Measurements from ENCODE around the gene SHC2.

Gene SHC2

GRCh38 chr19:397321-397720, 63.5 kb downstream of the SHC2 start:
- TF ChIP-seq GATA2 (IDR thresholded peaks at IDR 0.05; ENCODE audit: low read depth, low read length) (no peak), GATA3 (IDR thresholded peaks at IDR 0.05; ENCODE audit: low read depth, low read length) (no peak)

- TF ChIP-seq GATA2 (IDR thresholded peaks at IDR 0.05; ENCODE audit: low read depth, low read length) = no peak
- TF ChIP-seq GATA3 (IDR thresholded peaks at IDR 0.05; ENCODE audit: low read depth, low read length) = no peak
Observed at GRCh38 chr19:395467-395866, 65.4 kb downstream of the SHC2 start.

DNA sequence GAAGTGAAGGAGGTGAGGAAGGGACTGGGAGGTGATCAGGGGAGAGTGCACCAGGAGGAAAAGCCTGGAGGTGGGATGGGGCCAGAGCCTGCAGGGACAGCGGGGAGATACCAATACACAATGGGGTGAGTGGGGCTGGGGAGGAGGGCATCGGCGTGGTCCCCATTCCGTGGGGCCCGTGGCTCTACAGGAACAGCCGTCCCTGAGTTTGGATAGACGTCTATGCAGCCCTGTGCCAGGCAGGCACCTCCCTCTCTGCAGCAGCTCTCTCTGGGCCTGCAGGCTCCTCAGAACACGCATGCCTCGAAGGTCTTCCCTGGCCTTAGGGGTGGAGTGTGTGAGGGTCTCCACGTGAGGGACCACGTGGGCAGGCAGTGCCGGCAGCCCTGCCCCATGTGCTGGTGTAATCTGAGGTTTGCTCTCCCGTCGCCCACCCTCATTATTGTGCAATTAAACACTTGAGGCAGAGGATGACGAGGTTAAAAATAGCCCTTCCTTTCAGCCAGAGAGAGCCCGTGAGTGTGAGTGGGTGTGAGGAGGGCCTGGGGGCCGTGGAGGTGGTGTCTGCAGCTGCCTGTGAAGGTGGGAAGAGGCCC, 68.4 kb downstream of the SHC2 start:
- TF ChIP-seq GATA3 (IDR thresholded peaks at IDR 0.05; ENCODE audit: low read depth, low read length) (no peak), GATA2 (IDR thresholded peaks at IDR 0.05; ENCODE audit: low read depth, low read length) (no peak)

- TF ChIP-seq GATA2 (IDR thresholded peaks at IDR 0.05; ENCODE audit: low read depth, low read length) (no peak), GATA3 (IDR thresholded peaks at IDR 0.05; ENCODE audit: low read depth, low read length) (no peak)
Observed at GRCh38 chr19:391726-392374, 69.0 kb downstream of the SHC2 start.

DNA sequence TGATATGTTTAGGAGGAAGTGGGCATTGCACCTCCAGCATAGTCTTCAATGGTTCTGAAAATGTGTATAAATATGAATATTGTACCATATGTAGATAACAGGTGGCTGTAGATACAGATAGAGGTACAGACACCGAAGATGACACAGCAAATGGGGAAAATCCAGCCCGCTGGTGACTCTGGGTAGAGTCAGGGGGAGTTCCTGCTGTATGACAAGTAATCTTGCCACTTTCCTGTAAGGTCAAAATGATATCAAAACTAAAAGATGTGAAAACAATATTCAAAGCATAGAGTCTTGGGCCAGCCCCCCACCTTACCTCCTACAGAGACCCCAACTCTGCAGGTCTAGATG, 69.7 kb downstream of the SHC2 start:
- no peak for TF ChIP-seq GATA3 (IDR thresholded peaks at IDR 0.05; ENCODE audit: low read depth, low read length)
- no peak for TF ChIP-seq GATA2 (IDR thresholded peaks at IDR 0.05; ENCODE audit: low read depth, low read length)

DNA sequence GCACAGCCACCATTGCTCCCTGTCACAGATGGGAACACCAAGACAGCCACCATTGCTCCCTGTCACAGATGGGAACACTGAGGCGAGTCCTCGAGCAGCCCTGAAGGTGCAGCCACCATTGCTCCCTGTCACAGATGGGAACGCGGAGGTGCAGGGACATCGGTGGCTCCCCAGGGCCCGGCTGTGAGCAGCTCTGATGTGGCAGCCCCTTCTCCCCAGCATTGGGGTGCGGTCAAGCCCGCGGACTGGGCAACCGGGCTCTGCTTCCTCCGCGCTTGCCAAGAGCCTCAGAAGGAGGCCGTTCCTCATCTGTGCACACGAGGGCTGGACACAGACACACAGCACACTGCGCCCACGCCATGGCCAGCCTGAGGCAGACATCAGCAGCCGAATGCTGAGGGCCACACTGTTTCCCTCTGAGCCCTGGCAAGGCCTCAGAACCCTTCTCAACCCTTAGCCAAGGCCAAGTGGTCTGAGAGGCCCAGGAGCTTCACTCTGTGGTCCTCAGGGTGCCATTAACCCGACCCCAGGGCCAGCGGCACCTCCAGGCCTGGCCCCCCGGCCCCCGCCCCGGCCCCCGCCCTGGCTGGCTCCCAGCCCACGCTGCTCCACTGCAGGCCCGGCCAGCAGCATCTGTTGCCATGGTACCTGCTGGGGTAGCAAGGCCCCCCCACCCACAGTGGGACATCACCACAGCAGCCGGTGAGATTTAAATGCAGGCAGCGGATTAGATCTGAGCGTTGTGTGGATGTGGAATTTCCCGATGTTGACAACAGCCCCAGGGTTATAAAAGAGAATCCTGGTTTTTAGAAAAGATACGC, 70.2 kb downstream of the SHC2 start:
- TF ChIP-seq GATA3 (IDR thresholded peaks at IDR 0.05; ENCODE audit: low read depth, low read length) = no peak
- peak; percentile 60 for TF ChIP-seq GATA2 (IDR thresholded peaks at IDR 0.05; ENCODE audit: low read depth, low read length)

GRCh38 chr19:389935-390289, 70.9 kb downstream of the SHC2 start:
- no peak for TF ChIP-seq GATA2 (IDR thresholded peaks at IDR 0.05; ENCODE audit: low read depth, low read length)

- TF ChIP-seq GATA3 (IDR thresholded peaks at IDR 0.05; ENCODE audit: low read depth, low read length) (no peak), GATA2 (IDR thresholded peaks at IDR 0.05; ENCODE audit: low read depth, low read length) (no peak)
Observed at GRCh38 chr19:389255-389934, 71.4 kb downstream of the SHC2 start.

DNA sequence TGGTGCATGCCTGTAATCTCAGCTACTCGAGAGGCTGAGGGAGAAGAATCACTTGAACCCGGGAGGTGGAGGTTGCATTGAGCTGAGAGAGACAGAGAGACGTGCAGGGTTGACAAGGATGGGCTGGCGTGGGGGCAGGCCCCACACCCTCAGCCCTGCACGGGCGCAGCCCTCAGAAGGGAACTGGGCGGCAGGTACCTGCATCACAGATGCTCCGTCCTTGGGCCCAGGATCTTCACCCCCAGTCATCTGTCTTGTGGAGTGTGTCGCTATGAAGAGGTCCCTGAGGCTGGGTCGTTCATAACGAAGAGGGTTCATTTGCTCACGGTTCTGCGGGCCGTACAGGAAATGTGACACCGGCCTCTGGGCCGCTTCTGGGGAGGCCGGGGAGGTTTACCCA, 72.1 kb downstream of the SHC2 start:
- no peak for TF ChIP-seq GATA3 (IDR thresholded peaks at IDR 0.05; ENCODE audit: low read depth, low read length)

DNA sequence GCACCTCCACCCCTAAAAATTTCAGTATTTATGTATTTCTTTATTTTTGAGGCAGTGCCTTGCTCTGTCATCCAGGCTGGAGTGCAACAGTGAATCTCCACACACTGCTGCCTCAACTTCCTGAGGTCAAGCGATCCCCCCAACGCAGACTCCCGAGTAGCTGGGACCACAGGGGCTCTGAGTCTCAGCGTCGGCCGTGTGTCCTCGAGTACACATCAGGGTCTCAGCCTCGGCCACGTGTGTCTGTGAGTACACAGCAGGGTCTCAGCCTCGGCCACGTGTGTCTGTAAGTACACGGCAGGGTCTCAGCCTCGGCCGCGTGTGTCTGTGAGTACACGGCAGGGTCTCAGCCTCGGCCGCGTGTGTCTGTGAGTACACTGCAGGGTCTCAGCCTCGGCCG, 73.1 kb downstream of the SHC2 start:
- no peak for TF ChIP-seq GATA2 (IDR thresholded peaks at IDR 0.05; ENCODE audit: low read depth, low read length)
- no peak for TF ChIP-seq GATA3 (IDR thresholded peaks at IDR 0.05; ENCODE audit: low read depth, low read length)

DNA sequence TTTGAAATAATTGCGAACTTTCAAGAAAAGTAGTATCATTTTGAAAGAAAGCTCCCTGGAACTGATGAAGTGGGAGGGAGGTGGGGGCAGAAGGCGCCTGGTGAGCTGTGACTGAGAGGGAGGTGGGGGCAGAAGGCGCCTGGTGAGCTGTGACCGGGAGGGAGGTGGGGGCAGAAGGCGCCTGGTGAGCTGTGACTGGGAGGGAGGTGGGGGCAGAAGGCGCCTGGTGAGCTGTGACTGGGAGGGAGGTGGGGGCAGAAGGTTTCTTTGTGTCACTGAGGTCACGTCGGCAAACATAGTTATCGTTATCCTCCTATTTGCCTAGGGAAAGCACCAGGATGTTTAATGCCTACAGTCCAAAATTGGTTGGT, 76.0 kb downstream of the SHC2 start:
- TF ChIP-seq GATA2 (IDR thresholded peaks at IDR 0.05; ENCODE audit: low read depth, low read length) (no peak), GATA3 (IDR thresholded peaks at IDR 0.05; ENCODE audit: low read depth, low read length) (no peak)

DNA sequence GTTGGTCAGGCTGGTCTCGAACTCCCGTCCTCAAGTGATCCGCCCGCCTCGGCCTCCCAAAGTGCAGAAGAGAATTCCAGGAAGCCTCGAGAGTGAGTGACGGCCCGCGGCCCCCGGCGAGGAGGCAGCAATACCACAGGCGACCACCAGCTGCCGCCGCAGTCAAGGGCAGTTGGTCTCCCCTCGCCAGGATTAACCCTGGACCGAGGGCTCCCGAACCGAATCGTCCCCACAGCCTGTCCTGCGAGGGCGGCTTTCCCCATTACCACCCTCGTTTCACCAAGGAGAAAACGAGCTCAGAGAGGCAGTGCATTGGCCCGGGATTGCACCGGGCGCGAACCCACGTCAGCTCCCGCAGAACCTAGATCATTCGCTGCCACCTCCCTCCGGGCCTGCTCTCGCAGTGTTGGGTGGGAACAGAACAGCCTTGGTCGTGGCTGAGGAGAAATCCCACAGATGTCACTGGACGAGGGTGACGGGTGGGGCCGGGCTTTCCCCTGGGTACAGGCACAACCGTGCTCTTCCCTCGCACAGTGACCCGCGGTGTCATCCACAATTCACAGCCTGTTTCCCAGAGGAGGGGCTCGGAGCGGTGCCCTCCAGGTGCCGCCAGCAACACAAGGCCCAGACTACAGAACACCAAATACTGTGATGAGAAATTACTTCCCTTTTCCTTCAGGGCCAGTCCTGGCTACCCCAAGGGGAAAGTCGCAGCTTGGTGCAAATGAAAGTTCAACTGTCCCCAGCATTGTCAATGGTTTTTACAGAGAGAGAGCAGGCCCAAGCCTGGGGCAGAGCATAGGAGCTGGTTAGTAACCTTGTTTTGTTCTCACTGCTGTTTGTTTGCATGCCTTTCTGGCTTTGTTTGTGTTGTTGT, 76.7 kb downstream of the SHC2 start:
- TF ChIP-seq GATA2 (IDR thresholded peaks at IDR 0.05; ENCODE audit: low read depth, low read length) (no peak), GATA3 (IDR thresholded peaks at IDR 0.05; ENCODE audit: low read depth, low read length) (no peak)

DNA sequence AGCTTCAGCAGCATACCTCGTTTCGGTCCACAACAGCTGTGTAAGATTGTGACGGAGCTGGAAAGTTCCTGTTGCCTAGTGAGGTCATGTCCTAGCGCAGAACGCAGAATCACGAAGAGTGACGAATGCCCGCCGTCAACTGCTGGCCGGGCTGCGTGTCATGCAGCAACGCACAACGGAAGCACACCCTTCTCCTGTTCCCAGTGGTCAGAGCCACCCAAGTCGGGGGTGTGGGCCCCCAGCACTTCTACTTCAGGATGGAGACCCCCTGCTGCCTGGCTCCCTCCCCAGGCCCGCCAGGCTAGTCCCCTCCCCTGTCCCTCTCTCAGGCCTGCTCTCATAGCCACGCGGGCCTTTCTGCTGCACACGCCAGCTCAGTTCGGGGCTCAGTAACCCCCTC, 77.8 kb downstream of the SHC2 start:
- TF ChIP-seq GATA3 (IDR thresholded peaks at IDR 0.05; ENCODE audit: low read depth, low read length) (no peak), GATA2 (IDR thresholded peaks at IDR 0.05; ENCODE audit: low read depth, low read length) (no peak)

GRCh38 chr19:379796-380195, 81.0 kb downstream of the SHC2 start:
- TF ChIP-seq GATA2 (IDR thresholded peaks at IDR 0.05; ENCODE audit: low read depth, low read length) (no peak), GATA3 (IDR thresholded peaks at IDR 0.05; ENCODE audit: low read depth, low read length) (no peak)
